Osteoblast (primary cell): Measurements from ENCODE around the gene TTYH3. TPM values are rescaled to one million over a fixed set of nuclear protein-coding genes. Genes with fewer than 3 reads are reported as not detected.
"Not testable (repeated sequence)": the region's sequence is repeated elsewhere in the genome, so short reads cannot be mapped to it uniquely, and the experiment has no call there.

Source experiments
- DNase-seq: peaks from one replicate; pipeline ENCODE4 v3.0.0; 2011; ENCODE audit warnings: low spot score, mixed read lengths; ENCODE audit not compliant: insufficient read length; ENCODE audit errors: missing footprints
- H2AFZ ChIP-seq: 2 replicates; pipeline ENCODE4 v1.6.0; 2011; ENCODE audit warnings: mild to moderate bottlenecking, low read length
- H3K27ac ChIP-seq: 2 replicates; pipeline ENCODE4 v1.5.1; 2011; ENCODE audit warnings: mild to moderate bottlenecking, low read depth, low read length, moderate library complexity
- H3K27me3 ChIP-seq: 2 replicates; pipeline ENCODE4 v1.6.0; 2012; ENCODE audit warnings: mild to moderate bottlenecking, control low read depth, inconsistent platforms, low read length, moderate library complexity; ENCODE audit not compliant: insufficient read depth
- H3K36me3 ChIP-seq: 2 replicates; pipeline ENCODE4 v1.5.1; 2011; ENCODE audit warnings: mild to moderate bottlenecking, low read length, control low read depth, moderate library complexity; ENCODE audit not compliant: insufficient read depth
- H3K4me1 ChIP-seq: 2 replicates; pipeline ENCODE4 v1.5.1; 2011; ENCODE audit warnings: mild to moderate bottlenecking, low read length, control low read depth, moderate library complexity; ENCODE audit not compliant: insufficient read depth
- H3K4me2 ChIP-seq: 2 replicates; pipeline ENCODE4 v1.6.0; 2011; ENCODE audit warnings: mild to moderate bottlenecking, low read length; ENCODE audit not compliant: insufficient read depth
- H3K4me3 ChIP-seq: fragments of 200-600 bp; sonication (generic); 3 replicates; pipeline ENCODE4 v1.5.1; 2012; ENCODE audit warnings: mild to moderate bottlenecking, low read length, inconsistent platforms; ENCODE audit not compliant: insufficient read depth
- H3K79me2 ChIP-seq: 2 replicates; pipeline ENCODE4 v1.6.0; 2012; ENCODE audit warnings: mild to moderate bottlenecking, low read length, control low read depth, inconsistent platforms; ENCODE audit not compliant: insufficient read depth
- H3K9me3 ChIP-seq: 2 replicates; pipeline ENCODE4 v1.5.1; 2011; ENCODE audit warnings: low read depth, low read length, control low read depth
- H4K20me1 ChIP-seq: 2 replicates; pipeline ENCODE4 v1.6.0; 2012; ENCODE audit warnings: mild to moderate bottlenecking, low read length, control low read depth; ENCODE audit not compliant: insufficient read depth
- total RNA-seq: library from RNA; depleted of rRNA; stranded (reverse); fragments of >200 nt; gene quantifications from 2 replicates; pipeline ENCODE4 v1.2.3, GENCODE V29; 2012
- TF ChIP-seq, protein P1 (sequence below): IDR thresholded peaks from 2 replicates; pipeline ENCODE4 v1.5.1; 2011; ENCODE audit warnings: mild to moderate bottlenecking, low read depth, low read length, moderate library complexity; ENCODE audit errors: extremely low read depth

Gene TTYH3
- total RNA-seq, 1 donor = 29.0 TPM

DNA sequence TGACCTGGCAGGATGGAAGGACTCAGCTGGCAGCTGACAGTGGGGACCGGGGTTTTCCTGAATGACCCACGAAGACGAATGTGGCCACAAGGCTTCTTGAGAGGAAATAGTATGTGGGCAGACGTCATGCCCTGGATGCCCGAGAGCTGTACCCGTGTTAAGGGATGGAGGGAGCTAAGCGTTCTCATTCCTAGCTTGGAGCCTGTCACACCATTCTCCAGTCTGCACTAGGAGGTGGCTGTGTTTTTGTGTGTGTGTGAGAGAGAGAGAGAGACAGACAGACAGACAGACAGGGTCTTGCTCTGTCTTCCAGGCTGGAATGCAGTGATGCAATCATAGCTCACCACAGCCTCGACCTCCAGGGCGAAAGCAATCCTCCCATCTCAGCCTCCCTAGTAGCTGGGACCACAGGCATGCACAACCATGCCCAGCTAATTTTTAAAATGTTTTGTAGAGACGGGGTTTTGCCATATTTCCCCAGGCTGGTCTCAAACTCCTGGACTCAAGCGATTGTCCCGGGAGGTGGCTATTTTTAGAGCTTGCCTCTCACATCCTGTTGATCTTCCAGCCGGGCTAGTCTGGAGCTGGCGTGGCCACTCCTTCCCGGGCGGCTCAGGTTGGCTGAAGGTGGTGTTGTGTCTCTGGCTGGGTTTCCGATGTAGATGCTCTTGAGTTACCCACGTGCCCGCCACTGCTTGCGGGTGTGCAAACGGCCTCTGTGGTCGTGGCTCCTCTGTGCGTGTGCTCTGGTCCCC lies 58.3 kb downstream of the TTYH3 start:
- no peaks in the 10 kb centered on the region for H3K36me3 ChIP-seq
- no peaks in the 10 kb centered on the region for H3K79me2 ChIP-seq
- no peak overlapping the region for H2AFZ ChIP-seq
- H3K27ac ChIP-seq = no peak overlapping the region
- peak; percentile 92 for DNase-seq
- peaks cover 23% of the 10 kb centered on the region for H3K27me3 ChIP-seq
- H3K4me3 ChIP-seq = no peak overlapping the region
- peaks cover 26% of the 10 kb centered on the region for H3K4me1 ChIP-seq
- peaks cover 7% of the 10 kb centered on the region for H4K20me1 ChIP-seq
- no peaks in the 10 kb centered on the region for H3K9me3 ChIP-seq
- TF ChIP-seq, protein P1, sequence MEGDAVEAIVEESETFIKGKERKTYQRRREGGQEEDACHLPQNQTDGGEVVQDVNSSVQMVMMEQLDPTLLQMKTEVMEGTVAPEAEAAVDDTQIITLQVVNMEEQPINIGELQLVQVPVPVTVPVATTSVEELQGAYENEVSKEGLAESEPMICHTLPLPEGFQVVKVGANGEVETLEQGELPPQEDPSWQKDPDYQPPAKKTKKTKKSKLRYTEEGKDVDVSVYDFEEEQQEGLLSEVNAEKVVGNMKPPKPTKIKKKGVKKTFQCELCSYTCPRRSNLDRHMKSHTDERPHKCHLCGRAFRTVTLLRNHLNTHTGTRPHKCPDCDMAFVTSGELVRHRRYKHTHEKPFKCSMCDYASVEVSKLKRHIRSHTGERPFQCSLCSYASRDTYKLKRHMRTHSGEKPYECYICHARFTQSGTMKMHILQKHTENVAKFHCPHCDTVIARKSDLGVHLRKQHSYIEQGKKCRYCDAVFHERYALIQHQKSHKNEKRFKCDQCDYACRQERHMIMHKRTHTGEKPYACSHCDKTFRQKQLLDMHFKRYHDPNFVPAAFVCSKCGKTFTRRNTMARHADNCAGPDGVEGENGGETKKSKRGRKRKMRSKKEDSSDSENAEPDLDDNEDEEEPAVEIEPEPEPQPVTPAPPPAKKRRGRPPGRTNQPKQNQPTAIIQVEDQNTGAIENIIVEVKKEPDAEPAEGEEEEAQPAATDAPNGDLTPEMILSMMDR = no peak
- H3K4me2 ChIP-seq = peak overlapping the region; percentile 7

DNA sequence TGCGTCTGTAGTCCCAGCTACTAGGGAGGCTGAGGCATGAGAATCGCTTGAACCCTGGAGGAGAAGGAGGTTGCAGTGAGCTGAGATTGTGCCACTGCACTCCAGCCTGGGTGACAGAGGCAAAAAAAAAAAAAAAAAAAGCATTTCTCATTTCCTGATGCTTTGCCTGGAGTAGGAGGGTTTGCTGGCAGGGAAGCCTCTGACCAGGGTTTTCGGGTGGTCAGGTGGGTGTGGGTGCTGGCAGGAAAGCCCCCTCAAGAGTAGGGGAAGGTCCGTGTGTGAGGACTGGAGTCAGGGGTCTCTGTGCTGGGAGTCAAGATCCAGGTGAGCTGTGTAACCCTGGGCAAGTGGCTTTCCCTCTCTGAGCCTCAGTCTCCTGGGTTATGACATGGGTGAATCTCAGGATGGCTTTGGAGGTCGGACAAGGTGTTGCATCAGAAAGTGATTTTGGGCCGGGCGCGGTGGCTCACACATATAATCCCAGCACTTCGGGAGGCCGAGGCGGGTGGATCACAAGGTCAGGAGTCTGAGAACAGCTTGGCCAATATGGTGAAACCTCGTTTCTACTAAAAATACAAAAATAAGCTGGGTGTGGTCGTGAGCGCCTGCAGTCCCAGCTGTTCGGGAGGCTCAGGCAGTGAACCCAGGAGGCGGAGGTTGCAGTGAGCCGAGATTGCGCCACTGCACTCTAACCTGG lies 59.4 kb downstream of the TTYH3 start:
- Histone ChIP-seq H3K36me3 (no peaks in the 10 kb centered on the region), H3K4me2 (no peak overlapping the region), H4K20me1 (peaks cover 7% of the 10 kb centered on the region), H3K9me3 (no peaks in the 10 kb centered on the region), H3K27ac (no peak overlapping the region), H3K4me1 (peaks cover 26% of the 10 kb centered on the region), H2AFZ (no peak overlapping the region), H3K79me2 (no peaks in the 10 kb centered on the region), H3K27me3 (peaks cover 23% of the 10 kb centered on the region), H3K4me3 (no peak overlapping the region)
- TF ChIP-seq, protein P1 = no peak
- no peak for DNase-seq

DNA sequence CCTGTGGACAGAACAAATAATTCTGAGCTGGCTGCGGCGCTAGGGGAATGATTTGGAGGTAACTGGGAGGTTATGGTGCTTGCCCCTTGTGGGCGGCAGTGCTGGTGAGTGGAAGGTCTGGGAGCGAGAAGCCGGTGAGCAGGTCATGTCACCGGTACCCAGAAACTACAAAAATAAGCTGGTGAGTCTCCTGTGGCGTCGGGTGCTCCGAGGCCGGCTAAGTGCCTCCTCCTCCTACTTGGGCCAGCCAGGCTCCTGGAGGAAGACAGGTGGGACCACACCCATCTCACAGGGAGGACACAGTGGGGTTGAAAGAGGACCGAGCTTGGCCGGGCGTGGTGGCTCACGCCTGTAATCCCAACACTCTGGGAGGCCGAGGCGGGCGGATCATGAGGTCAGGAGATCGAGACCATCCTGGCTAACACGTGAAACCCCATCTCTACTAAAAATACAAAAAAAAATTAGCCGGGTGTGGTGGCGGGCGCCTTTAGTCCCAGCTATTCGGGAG lies 60.2 kb downstream of the TTYH3 start:
- H4K20me1 ChIP-seq, H3K4me3 ChIP-seq, H3K9me3 ChIP-seq, H3K4me2 ChIP-seq, H3K79me2 ChIP-seq, DNase-seq, H2AFZ ChIP-seq, H3K27ac ChIP-seq, H3K36me3 ChIP-seq: not testable (repeated sequence)
- peaks cover 23% of the 10 kb centered on the region for H3K27me3 ChIP-seq
- peaks cover 26% of the 10 kb centered on the region for H3K4me1 ChIP-seq

DNA sequence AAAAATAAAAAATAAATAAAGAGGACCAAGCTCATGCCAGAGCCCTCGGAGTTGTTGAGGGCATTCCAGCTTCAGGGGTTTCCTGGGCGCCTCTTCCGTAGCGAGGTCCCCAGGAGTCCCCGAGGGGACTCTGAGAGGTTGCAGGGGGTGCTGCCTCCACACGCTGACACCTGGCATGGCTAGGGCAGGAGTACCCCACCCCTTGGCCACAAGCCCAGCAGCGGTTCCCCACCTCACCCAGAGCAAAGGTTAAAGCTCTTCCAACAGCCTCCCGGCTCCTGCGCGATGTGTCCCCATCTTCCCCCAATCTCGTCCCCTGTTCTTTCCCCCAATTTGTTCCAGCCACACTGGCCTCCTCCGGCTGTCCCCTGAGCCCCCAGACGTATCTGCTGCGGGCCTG lies 60.8 kb downstream of the TTYH3 start:
- H4K20me1 ChIP-seq = peaks cover 7% of the 10 kb centered on the region
- no peak overlapping the region for H3K27ac ChIP-seq
- peaks cover 21% of the 10 kb centered on the region for H3K4me1 ChIP-seq
- TF ChIP-seq, protein P1 = no peak
- peaks cover 19% of the 10 kb centered on the region for H3K27me3 ChIP-seq
- H3K36me3 ChIP-seq = no peaks in the 10 kb centered on the region
- no peak overlapping the region for H3K4me3 ChIP-seq
- no peaks in the 10 kb centered on the region for H3K9me3 ChIP-seq
- peak; percentile 76 for DNase-seq
- no peaks in the 10 kb centered on the region for H3K79me2 ChIP-seq
- H3K4me2 ChIP-seq = no peak overlapping the region
- no peak overlapping the region for H2AFZ ChIP-seq

DNA sequence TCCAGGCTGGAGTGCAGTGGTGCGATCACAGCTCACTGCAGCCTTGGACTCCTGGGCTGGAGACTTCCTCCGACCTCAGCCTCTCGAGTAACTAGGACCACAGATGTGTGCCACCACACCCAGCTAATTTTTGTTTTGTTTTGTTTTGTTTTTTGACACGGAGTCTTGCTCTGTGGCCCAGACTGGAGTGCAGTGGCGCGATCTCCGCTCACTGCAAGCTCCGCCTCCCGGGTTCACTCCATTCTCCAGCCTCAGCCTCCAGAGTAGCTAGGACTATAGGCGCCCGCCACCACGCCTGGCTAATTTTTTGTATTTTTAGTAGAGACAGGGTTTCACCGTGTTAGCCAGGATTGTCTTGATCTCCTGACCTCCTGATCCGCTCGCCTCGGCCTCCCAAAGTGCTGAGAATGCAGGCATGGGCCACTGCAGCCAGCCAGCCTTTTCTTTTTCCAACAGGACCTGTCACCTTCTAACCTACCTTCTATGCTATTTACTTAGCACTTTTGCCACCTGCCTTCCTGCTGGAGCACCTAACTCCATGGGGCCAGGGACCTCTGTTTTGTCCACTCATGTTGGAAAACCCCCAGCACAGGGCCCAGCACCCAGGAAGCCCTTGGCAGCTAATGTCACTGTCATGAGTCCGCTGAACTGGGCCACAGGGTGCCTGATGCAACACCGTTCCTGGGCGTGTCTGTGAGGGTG lies 61.8 kb downstream of the TTYH3 start:
- not testable (repeated sequence) for H2AFZ ChIP-seq, H3K27ac ChIP-seq, DNase-seq, H3K9me3 ChIP-seq, H4K20me1 ChIP-seq, H3K4me2 ChIP-seq, H3K36me3 ChIP-seq, H3K79me2 ChIP-seq, H3K4me3 ChIP-seq
- Histone ChIP-seq H3K4me1 (peaks cover 14% of the 10 kb centered on the region), H3K27me3 (peaks cover 13% of the 10 kb centered on the region)

DNA sequence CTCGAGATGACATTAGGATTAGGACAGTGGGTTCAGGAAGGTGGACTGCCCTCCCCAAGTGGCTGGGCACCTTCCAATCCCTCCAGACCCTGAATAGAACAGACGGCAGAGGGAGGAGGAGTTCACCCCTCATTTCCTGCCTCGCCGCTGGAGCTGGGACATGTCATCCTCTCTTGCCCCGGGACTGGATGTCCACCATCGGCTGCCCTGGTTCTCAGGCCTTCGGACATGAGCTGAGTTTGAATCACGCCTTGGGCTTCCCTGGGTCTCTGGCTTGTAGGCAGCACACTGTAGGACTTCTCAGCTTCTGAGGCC lies 62.3 kb downstream of the TTYH3 start:
- H3K27ac ChIP-seq, H3K79me2 ChIP-seq, H2AFZ ChIP-seq, H3K36me3 ChIP-seq, H3K4me3 ChIP-seq, H3K4me1 ChIP-seq, H3K27me3 ChIP-seq, H3K9me3 ChIP-seq, H3K4me2 ChIP-seq, H4K20me1 ChIP-seq: not testable (repeated sequence)
- peak; percentile 64 for DNase-seq
